Activated B cell treated with CpG ODN at 0.5 μM for 24 hours (primary cell): Measurements from ENCODE around the gene TTC7B. TPM values are rescaled to one million over a fixed set of nuclear protein-coding genes. Genes with fewer than 3 reads are reported as not detected.

Source experiments
- ATAC-seq: fragments of 200-7000 bp; cut with Tn5 transposase; one replicate; pipeline ENCODE4 v1.10.0; 2021; ENCODE audit warnings: low read depth, mild to moderate bottlenecking, moderate library complexity
- CTCF ChIA-PET: fragments of 350-600 bp; sonication (Branson Sonifier 250); formaldehyde crosslinking; loops from one replicate; lab custom pipeline; 2021; ENCODE audit warnings: antibody characterized with exemption; lab: Charles Lee
- POLR2A ChIA-PET: fragments of 350-600 bp; sonication (Branson Sonifier 250); formaldehyde crosslinking; loops from one replicate; lab custom pipeline; 2021; ENCODE audit warnings: antibody characterized with exemption; lab: Charles Lee
- DNase-seq: peaks from one replicate; pipeline ENCODE4 v3.0.0; 2022
- H3K27ac Mint-ChIP-seq: one replicate; pipeline ENCODE4 v1.8.0; 2020; ENCODE audit warnings: mixed read lengths
- H3K27me3 Mint-ChIP-seq: one replicate; pipeline ENCODE4 v1.8.0; 2021; ENCODE audit warnings: mixed read lengths
- H3K36me3 Mint-ChIP-seq: one replicate; pipeline ENCODE4 v1.8.0; 2021; ENCODE audit warnings: low read depth, mixed read lengths
- H3K4me1 Mint-ChIP-seq: one replicate; pipeline ENCODE4 v1.8.0; 2021; ENCODE audit warnings: mixed read lengths
- H3K4me3 Mint-ChIP-seq: one replicate; pipeline ENCODE4 v1.8.0; 2020; ENCODE audit warnings: mild to moderate bottlenecking, mixed read lengths
- H3K9me3 Mint-ChIP-seq: one replicate; pipeline ENCODE4 v1.8.0; 2020; ENCODE audit warnings: mixed read lengths
- CTCF ChIP-seq: fragments of 200-600 bp; IDR thresholded peaks from one replicate; pipeline ENCODE4 v1.8.0; 2022; ENCODE audit warnings: antibody characterized with exemption, mild to moderate bottlenecking
- intact Hi-C: fragments of 100-400 bp; cut with micrococcal nuclease; formaldehyde crosslinking; loops from one replicate; pipeline ENCODE4 v1.15.1; 2024
- total RNA-seq: library from RNA; stranded (reverse); gene quantifications from 2 replicates; pipeline ENCODE4 v1.2.3, GENCODE V29; 2022

Gene TTC7B
- total RNA-seq, 1 donor from 2014 or later = 1.9 TPM

- intact Hi-C loops = no loop called here
- no peaks in the 10 kb centered on the region for H3K4me1 Mint-ChIP-seq
- ATAC-seq (no peak), DNase-seq (no peak)
- TF ChIP-seq CTCF = no peak
- H3K4me3 Mint-ChIP-seq = no peak overlapping the region
- H3K9me3 Mint-ChIP-seq = no peaks in the 10 kb centered on the region
- no peaks in the 10 kb centered on the region for H3K27me3 Mint-ChIP-seq
- H3K36me3 Mint-ChIP-seq = no peaks in the 10 kb centered on the region
- ChIA-PET POLR2A (no interaction called here), CTCF (no interaction called here)
- no peak overlapping the region for H3K27ac Mint-ChIP-seq
Observed at GRCh38 chr14:90614696-90615516, 201.3 kb downstream of the TTC7B start.

GRCh38 chr14:90613997-90614396 lies 202.2 kb downstream of the TTC7B start:
- DNase-seq (no peak), ATAC-seq (no peak)
- Mint-ChIP-seq H3K36me3 (no peaks in the 10 kb centered on the region), H3K9me3 (no peaks in the 10 kb centered on the region), H3K27ac (no peak overlapping the region), H3K4me1 (no peaks in the 10 kb centered on the region), H3K27me3 (no peaks in the 10 kb centered on the region), H3K4me3 (no peak overlapping the region)
- TF ChIP-seq CTCF = no peak
- intact Hi-C loops = no loop called here
- ChIA-PET CTCF (no interaction called here), POLR2A (interaction anchor here (0.6 kb wide), 1 partner anchor 17 kb away, joined by 3 read pairs; no protein-coding TSS in a partner anchor)

GRCh38 chr14:90613453-90613852 lies 202.8 kb downstream of the TTC7B start:
- no peak overlapping the region for H3K27ac Mint-ChIP-seq
- intact Hi-C loops = no loop called here
- TF ChIP-seq CTCF = no peak
- POLR2A ChIA-PET = no interaction called here
- DNase-seq = no peak
- no peaks in the 10 kb centered on the region for H3K9me3 Mint-ChIP-seq
- H3K4me1 Mint-ChIP-seq = no peaks in the 10 kb centered on the region
- no peak overlapping the region for H3K4me3 Mint-ChIP-seq
- CTCF ChIA-PET = no interaction called here
- no peak for ATAC-seq
- H3K27me3 Mint-ChIP-seq = no peaks in the 10 kb centered on the region
- no peaks in the 10 kb centered on the region for H3K36me3 Mint-ChIP-seq

- H3K27me3 Mint-ChIP-seq = no peaks in the 10 kb centered on the region
- intact Hi-C loops = no loop called here
- ATAC-seq (no peak), DNase-seq (no peak)
- TF ChIP-seq CTCF = no peak
- no peaks in the 10 kb centered on the region for H3K9me3 Mint-ChIP-seq
- POLR2A ChIA-PET = no interaction called here
- no peaks in the 10 kb centered on the region for H3K36me3 Mint-ChIP-seq
- H3K4me1 Mint-ChIP-seq = no peaks in the 10 kb centered on the region
- CTCF ChIA-PET = no interaction called here
- H3K4me3 Mint-ChIP-seq = no peak overlapping the region
- H3K27ac Mint-ChIP-seq = no peak overlapping the region
Observed at GRCh38 chr14:90612801-90613200, 203.4 kb downstream of the TTC7B start.

- ChIA-PET POLR2A (no interaction called here), CTCF (no interaction called here)
- Mint-ChIP-seq H3K27ac (no peak overlapping the region), H3K9me3 (no peaks in the 10 kb centered on the region), H3K27me3 (peaks cover 5% of the 10 kb centered on the region), H3K4me1 (no peaks in the 10 kb centered on the region), H3K36me3 (no peaks in the 10 kb centered on the region), H3K4me3 (no peak overlapping the region)
- intact Hi-C loops = no loop called here
- ATAC-seq (no peak), DNase-seq (no peak)
- TF ChIP-seq CTCF = no peak
Observed at GRCh38 chr14:90611936-90612335, 204.3 kb downstream of the TTC7B start.
